ENCODE measurements around the gene FBXL17.
A peak's percentile ranks its signal among the peaks of the same experiment; 100 is the strongest.

The FBXL17 gene

DNA sequence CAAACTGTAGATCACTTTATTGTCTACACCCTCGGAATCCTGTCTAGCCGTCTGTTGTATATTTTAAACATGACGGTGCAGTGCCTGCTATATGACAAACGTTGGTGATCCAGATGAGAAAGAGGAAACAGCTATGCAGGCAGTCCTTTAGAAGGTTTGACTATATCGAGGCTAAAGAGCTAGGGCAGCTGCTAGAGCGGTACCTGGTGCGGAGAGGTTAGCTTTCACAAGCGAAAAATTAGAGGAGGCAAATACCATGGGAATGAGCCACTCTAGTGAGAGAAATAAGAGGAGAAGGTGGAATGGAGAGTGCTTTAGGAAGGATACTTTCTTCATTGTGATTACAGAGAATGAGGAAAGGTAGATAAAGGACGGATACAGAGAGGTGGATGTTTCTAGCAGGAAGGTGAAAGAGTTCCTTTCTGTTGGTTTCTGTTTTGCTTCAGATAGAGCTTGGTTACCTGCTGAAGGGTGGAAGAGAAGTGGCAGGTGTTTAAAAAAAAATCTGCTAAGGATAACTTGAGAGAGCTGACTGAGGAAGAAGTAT lies 959 bp upstream of the FBXL17 start:
- peak overlapping the region; percentile 96 for H3K27ac Mint-ChIP-seq
- peaks cover 1% of the 10 kb centered on the region for H3K36me3 Mint-ChIP-seq
- peaks cover 41% of the 10 kb centered on the region for H3K4me1 Mint-ChIP-seq

GRCh38 chr5:108381350-108381953 lies 446 bp downstream of the FBXL17 start:
- H3K27me3 Mint-ChIP-seq, result no peaks in the 10 kb centered on the region
- peaks cover 6% of the 10 kb centered on the region for H3K36me3 Mint-ChIP-seq
- peak overlapping the region; percentile 90 for H3K4me3 Mint-ChIP-seq
- H3K4me1 Mint-ChIP-seq, result peaks cover 47% of the 10 kb centered on the region
- H3K9me3 Mint-ChIP-seq, result peaks cover 4% of the 10 kb centered on the region
- H3K27ac Mint-ChIP-seq, result peak overlapping the region; percentile 60

More for the DNA sequence above, 959 bp upstream of the FBXL17 start:
- Mint-ChIP-seq H3K9me3 (no peaks in the 10 kb centered on the region), H3K27me3 (no peaks in the 10 kb centered on the region), H3K4me3 (peak overlapping the region; percentile 90)

- peaks cover 8% of the 10 kb centered on the region for H3K36me3 Mint-ChIP-seq
- peak overlapping the region; percentile 90 for H3K4me3 Mint-ChIP-seq
- peaks cover 47% of the 10 kb centered on the region for H3K4me1 Mint-ChIP-seq
- peaks cover 8% of the 10 kb centered on the region for H3K9me3 Mint-ChIP-seq
- peak overlapping the region; percentile 90 for H3K27ac Mint-ChIP-seq
- H3K27me3 Mint-ChIP-seq, result no peaks in the 10 kb centered on the region
These were observed 1.2 kb downstream of the FBXL17 start for GRCh38 chr5:108380531-108381349.

DNA sequence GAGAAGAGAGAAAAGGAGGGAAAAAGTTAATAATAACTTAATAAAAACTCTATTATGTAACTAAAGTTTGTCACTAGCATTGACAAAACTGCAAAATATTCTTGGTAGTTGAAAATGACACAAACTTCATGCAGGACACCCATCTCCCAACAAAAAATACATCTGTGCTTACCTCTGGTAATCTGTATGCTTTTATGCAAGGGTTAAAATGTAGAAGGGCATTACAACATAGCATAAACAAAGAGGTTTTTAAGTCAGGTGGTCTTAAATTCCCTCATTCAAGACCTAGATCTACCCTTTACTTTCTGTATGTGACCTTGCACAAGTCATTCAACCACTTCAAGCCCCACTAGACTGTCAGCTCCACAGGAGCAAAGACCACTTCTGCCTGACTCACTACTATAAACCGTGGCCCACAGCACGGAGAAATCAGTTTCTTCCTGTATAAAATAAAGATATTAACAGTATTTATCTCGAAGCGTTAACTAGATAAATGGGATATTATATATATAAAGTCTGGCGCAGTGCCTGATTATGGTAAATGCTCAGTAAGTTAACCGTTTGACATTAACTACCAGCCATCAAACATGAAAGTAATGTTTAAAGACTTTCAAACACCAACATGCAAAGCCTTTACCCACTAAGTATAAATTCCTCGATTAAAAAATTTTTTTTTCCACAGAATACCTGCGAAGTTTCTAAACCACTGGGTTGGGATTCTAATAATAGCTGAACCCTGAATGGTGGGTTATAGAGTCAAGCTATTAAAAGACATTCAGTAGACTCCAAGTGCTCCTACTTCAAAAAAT lies 2.0 kb downstream of the FBXL17 start:
- Mint-ChIP-seq H3K27me3 (no peaks in the 10 kb centered on the region), H3K9me3 (peaks cover 16% of the 10 kb centered on the region), H3K27ac (peak overlapping the region; percentile 90), H3K4me3 (peak overlapping the region; percentile 89), H3K36me3 (peaks cover 14% of the 10 kb centered on the region), H3K4me1 (peaks cover 43% of the 10 kb centered on the region)

GRCh38 chr5:108375768-108376167 lies 6.1 kb downstream of the FBXL17 start:
- Mint-ChIP-seq H3K27me3 (no peaks in the 10 kb centered on the region), H3K4me3 (no peak overlapping the region), H3K27ac (no peak overlapping the region), H3K4me1 (peaks cover 41% of the 10 kb centered on the region), H3K9me3 (peaks cover 29% of the 10 kb centered on the region), H3K36me3 (peaks cover 32% of the 10 kb centered on the region)

GRCh38 chr5:108373426-108373825 lies 8.5 kb downstream of the FBXL17 start:
- Mint-ChIP-seq H3K36me3 (peaks cover 32% of the 10 kb centered on the region), H3K27me3 (no peaks in the 10 kb centered on the region), H3K4me1 (peaks cover 42% of the 10 kb centered on the region), H3K4me3 (no peak overlapping the region), H3K9me3 (peaks cover 29% of the 10 kb centered on the region), H3K27ac (no peak overlapping the region)

DNA sequence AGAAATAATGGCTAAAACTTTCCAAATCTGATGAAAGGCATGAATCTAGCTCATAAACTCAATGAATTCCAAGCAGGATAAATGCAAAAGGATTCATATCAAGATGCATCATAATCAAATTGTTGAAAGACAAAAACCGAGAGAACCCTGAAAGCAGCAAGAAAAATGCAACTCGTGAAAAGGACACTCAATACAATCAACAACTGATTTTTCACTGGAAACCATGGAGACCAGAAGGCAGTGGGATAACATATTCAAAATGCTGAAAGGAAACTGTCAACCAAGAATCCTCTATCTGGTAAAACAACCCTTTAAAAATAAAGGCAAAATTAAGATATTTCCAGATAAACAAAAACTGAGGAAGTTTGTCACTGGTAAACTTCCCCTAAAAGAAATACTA lies 9.5 kb downstream of the FBXL17 start:
- no peak overlapping the region for H3K4me3 Mint-ChIP-seq
- H3K27me3 Mint-ChIP-seq, result no peaks in the 10 kb centered on the region
- no peak overlapping the region for H3K27ac Mint-ChIP-seq
- H3K36me3 Mint-ChIP-seq, result peaks cover 28% of the 10 kb centered on the region
- H3K4me1 Mint-ChIP-seq, result peaks cover 45% of the 10 kb centered on the region
- peaks cover 27% of the 10 kb centered on the region for H3K9me3 Mint-ChIP-seq

- Mint-ChIP-seq H3K9me3 (peaks cover 25% of the 10 kb centered on the region), H3K4me3 (no peak overlapping the region), H3K36me3 (peaks cover 27% of the 10 kb centered on the region), H3K27me3 (no peaks in the 10 kb centered on the region), H3K4me1 (peaks cover 46% of the 10 kb centered on the region), H3K27ac (no peak overlapping the region)
These were observed 10.6 kb downstream of the FBXL17 start for GRCh38 chr5:108371263-108371662.

GRCh38 chr5:108369167-108369566 lies 12.7 kb downstream of the FBXL17 start:
- no peak overlapping the region for H3K27ac Mint-ChIP-seq
- no peak overlapping the region for H3K4me3 Mint-ChIP-seq

GRCh38 chr5:108367679-108368334 lies 14.1 kb downstream of the FBXL17 start:
- Mint-ChIP-seq H3K27ac (no peak overlapping the region), H3K9me3 (peaks cover 6% of the 10 kb centered on the region), H3K4me3 (no peak overlapping the region), H3K36me3 (peaks cover 9% of the 10 kb centered on the region), H3K27me3 (no peaks in the 10 kb centered on the region), H3K4me1 (peaks cover 46% of the 10 kb centered on the region)

More at GRCh38 chr5:108369167-108369566, 12.7 kb downstream of the FBXL17 start:
- Mint-ChIP-seq H3K4me1 (peaks cover 46% of the 10 kb centered on the region), H3K9me3 (peaks cover 6% of the 10 kb centered on the region), H3K36me3 (peaks cover 14% of the 10 kb centered on the region), H3K27me3 (no peaks in the 10 kb centered on the region)

DNA sequence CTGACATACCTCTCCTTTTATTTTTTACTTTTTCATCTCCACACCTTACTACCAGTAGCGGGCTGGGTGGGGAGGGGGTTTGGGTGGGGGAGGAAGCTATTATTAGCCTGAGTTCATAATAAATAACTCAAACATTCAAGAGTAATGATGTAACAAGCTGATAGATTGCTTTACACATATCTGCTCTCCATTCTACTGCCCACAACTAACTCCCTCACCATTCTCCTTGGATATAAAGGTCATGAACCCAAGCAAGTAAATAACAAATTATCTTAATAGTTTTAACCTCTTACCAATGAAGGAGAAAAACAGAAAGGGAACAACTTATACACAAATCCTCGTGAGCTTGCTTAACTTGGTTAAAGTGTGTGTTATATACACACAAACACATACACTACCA lies 15.4 kb downstream of the FBXL17 start:
- no peaks in the 10 kb centered on the region for H3K9me3 Mint-ChIP-seq
- no peaks in the 10 kb centered on the region for H3K27me3 Mint-ChIP-seq
- peaks cover 5% of the 10 kb centered on the region for H3K36me3 Mint-ChIP-seq
- no peak overlapping the region for H3K4me3 Mint-ChIP-seq
- peaks cover 37% of the 10 kb centered on the region for H3K4me1 Mint-ChIP-seq
- H3K27ac Mint-ChIP-seq, result peak overlapping the region; percentile 72

- peaks cover 17% of the 10 kb centered on the region for H3K4me1 Mint-ChIP-seq
- H3K27me3 Mint-ChIP-seq, result no peaks in the 10 kb centered on the region
- no peak overlapping the region for H3K27ac Mint-ChIP-seq
- H3K36me3 Mint-ChIP-seq, result peaks cover 12% of the 10 kb centered on the region
- no peaks in the 10 kb centered on the region for H3K9me3 Mint-ChIP-seq
- H3K4me3 Mint-ChIP-seq, result no peak overlapping the region
These were observed 20.1 kb downstream of the FBXL17 start for GRCh38 chr5:108361771-108362170.

DNA sequence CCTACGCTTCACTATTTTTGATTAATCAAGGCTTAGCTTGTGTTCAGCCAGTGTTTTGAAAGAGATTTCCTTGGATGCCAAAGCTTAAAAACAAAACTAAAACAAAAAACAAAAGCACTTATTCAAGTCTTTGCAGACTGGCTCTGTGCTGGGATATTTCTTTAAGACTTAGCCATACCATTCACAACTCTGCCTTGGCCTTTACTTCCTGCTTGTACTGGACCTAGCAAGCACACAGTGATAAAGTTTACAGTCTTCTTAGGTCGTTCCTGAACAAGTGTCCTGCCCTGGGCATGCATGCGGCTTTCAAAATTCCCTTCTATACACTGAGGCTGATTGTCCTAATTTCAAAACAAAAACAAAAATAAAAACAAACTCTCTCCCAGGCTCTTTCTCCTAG lies 20.7 kb downstream of the FBXL17 start:
- peaks cover 17% of the 10 kb centered on the region for H3K4me1 Mint-ChIP-seq
- no peaks in the 10 kb centered on the region for H3K27me3 Mint-ChIP-seq
- H3K27ac Mint-ChIP-seq, result no peak overlapping the region
- H3K4me3 Mint-ChIP-seq, result no peak overlapping the region
- H3K9me3 Mint-ChIP-seq, result no peaks in the 10 kb centered on the region
- peaks cover 11% of the 10 kb centered on the region for H3K36me3 Mint-ChIP-seq

DNA sequence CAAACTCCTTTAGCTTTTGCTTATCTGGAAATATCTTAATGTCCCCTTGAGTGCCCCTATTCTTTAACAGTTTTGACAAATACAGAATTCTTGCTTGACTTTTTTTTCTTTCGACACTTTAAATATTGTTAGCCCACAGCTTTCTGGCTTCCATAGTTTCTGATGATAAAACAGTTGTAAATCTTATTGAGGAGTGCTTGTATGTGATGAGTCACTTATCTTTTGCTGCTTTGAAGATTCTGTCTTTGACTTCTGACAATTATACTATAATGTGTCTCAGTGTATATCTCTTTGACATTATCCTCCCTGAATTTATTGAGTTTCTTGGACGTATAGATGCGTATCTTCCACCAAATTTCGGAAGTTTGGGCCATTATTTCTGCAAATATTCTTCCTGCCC lies 21.6 kb downstream of the FBXL17 start:
- peaks cover 17% of the 10 kb centered on the region for H3K4me1 Mint-ChIP-seq
- H3K4me3 Mint-ChIP-seq, result no peak overlapping the region
- H3K27ac Mint-ChIP-seq, result no peak overlapping the region
- peaks cover 11% of the 10 kb centered on the region for H3K36me3 Mint-ChIP-seq
- H3K27me3 Mint-ChIP-seq, result no peaks in the 10 kb centered on the region
- no peaks in the 10 kb centered on the region for H3K9me3 Mint-ChIP-seq

- H3K4me3 Mint-ChIP-seq, result no peak overlapping the region
- no peak overlapping the region for H3K27ac Mint-ChIP-seq
- no peaks in the 10 kb centered on the region for H3K27me3 Mint-ChIP-seq
- no peaks in the 10 kb centered on the region for H3K9me3 Mint-ChIP-seq
- peaks cover 22% of the 10 kb centered on the region for H3K4me1 Mint-ChIP-seq
- peaks cover 9% of the 10 kb centered on the region for H3K36me3 Mint-ChIP-seq
These were observed 25.6 kb downstream of the FBXL17 start for GRCh38 chr5:108356286-108356685.
